Cardiac muscle cell (in vitro differentiated cells and primary cell): ENCODE data around the gene FLOT2. TPM values are rescaled to one million over a fixed set of nuclear protein-coding genes. Genes with fewer than 3 reads are reported as not detected.
"Not testable (repeated sequence)": the region's sequence is repeated elsewhere in the genome, so short reads cannot be mapped to it uniquely, and the experiment has no call there.

Experiments used
- DNase-seq, 2 donors: peaks; one replicate each; pipeline versions ENCODE4 v3.0.0 to v3.0.0-alpha.2; 2010 to 2017; ENCODE audit warnings: low read depth in 1 of 2, low spot score in 1 of 2
- H3K27ac ChIP-seq: fragments of 200-600 bp; sonication (generic); 2 replicates; pipeline ENCODE4 v1.5.1; 2016
- H3K27me3 ChIP-seq: fragments of 200-600 bp; sonication (generic); 2 replicates; pipeline ENCODE4 v1.6.0; 2016; ENCODE audit warnings: control low read depth
- H3K36me3 ChIP-seq: fragments of 200-600 bp; sonication (generic); 2 replicates; pipeline ENCODE4 v1.5.1; 2016; ENCODE audit warnings: control low read depth
- H3K4me1 ChIP-seq: fragments of 200-600 bp; sonication (generic); 2 replicates; pipeline ENCODE4 v1.8.1; 2017; ENCODE audit warnings: low read depth, mild to moderate bottlenecking, mixed run types
- H3K4me3 ChIP-seq: fragments of 200-600 bp; sonication (generic); 2 replicates; pipeline ENCODE4 v1.5.1; 2016; ENCODE audit warnings: mild to moderate bottlenecking
- H3K9me3 ChIP-seq: fragments of 200-600 bp; sonication (generic); 2 replicates; pipeline ENCODE4 v1.5.1; 2017; ENCODE audit warnings: low read depth, mild to moderate bottlenecking, control low read depth
- CTCF ChIP-seq: IDR thresholded peaks from 2 replicates; pipeline ENCODE4 v1.5.1; 2012; ENCODE audit warnings: low read depth, mild to moderate bottlenecking, low read length
- polyA plus RNA-seq: library from polyadenylated mRNA; unstranded; fragments of >200 nt; fragmentation: Nextera tagmentation; extraction: Ambion mirVana; gene quantifications from 2 replicates; pipeline ENCODE4 v1.2.1, GENCODE V29; 2016
- total RNA-seq: library from RNA; depleted of rRNA; stranded (reverse); fragments of >200 nt; gene quantifications from 2 replicates; pipeline ENCODE4 v1.2.3, GENCODE V29; 2016

The FLOT2 gene
- total and polyA plus RNA-seq, 2 experiments from 2014 or later, result 102 to 145 TPM

- H3K9me3 ChIP-seq, result no peaks in the 10 kb centered on the region
- peaks cover 12% of the 10 kb centered on the region for H3K4me1 ChIP-seq
- DNase-seq, result no peak
- peak overlapping the region; percentile 80 for H3K4me3 ChIP-seq
- peak overlapping the region; percentile 74 for H3K27ac ChIP-seq
- no peaks in the 10 kb centered on the region for H3K27me3 ChIP-seq
- TF ChIP-seq CTCF, result no peak
- no peaks in the 10 kb centered on the region for H3K36me3 ChIP-seq
Observed at GRCh38 chr17:28897769-28898526, 415 bp upstream of the FLOT2 start.

GRCh38 chr17:28896491-28896883, 1.0 kb downstream of the FLOT2 start:
- peak overlapping the region; percentile 74 for H3K27ac ChIP-seq

GRCh38 chr17:28895794-28896447, 1.6 kb downstream of the FLOT2 start:
- Histone ChIP-seq H3K27me3 (no peaks in the 10 kb centered on the region), H3K27ac (peak overlapping the region; percentile 74), H3K36me3 (no peaks in the 10 kb centered on the region), H3K4me1 (peaks cover 12% of the 10 kb centered on the region), H3K9me3 (no peaks in the 10 kb centered on the region), H3K4me3 (peak overlapping the region; percentile 80)
- DNase-seq, result no peak
- no peak for TF ChIP-seq CTCF

More at GRCh38 chr17:28896491-28896883, 1.0 kb downstream of the FLOT2 start:
- Histone ChIP-seq H3K36me3 (no peaks in the 10 kb centered on the region), H3K4me1 (peaks cover 12% of the 10 kb centered on the region), H3K4me3 (peak overlapping the region; percentile 80), H3K9me3 (no peaks in the 10 kb centered on the region), H3K27me3 (no peaks in the 10 kb centered on the region)
- DNase-seq, result no peak
- no peak for TF ChIP-seq CTCF

GRCh38 chr17:28893248-28894183, 4.0 kb downstream of the FLOT2 start:
- not testable (repeated sequence) for H3K27ac ChIP-seq, H3K4me3 ChIP-seq, H3K36me3 ChIP-seq, H3K9me3 ChIP-seq, H3K27me3 ChIP-seq
- DNase-seq, result peak in 1 of 2 donors; percentile 58
- peaks cover 12% of the 10 kb centered on the region for H3K4me1 ChIP-seq

- Histone ChIP-seq H3K36me3 (no peaks in the 10 kb centered on the region), H3K9me3 (no peaks in the 10 kb centered on the region), H3K27me3 (no peaks in the 10 kb centered on the region), H3K4me3 (no peak overlapping the region), H3K27ac (no peak overlapping the region), H3K4me1 (peaks cover 16% of the 10 kb centered on the region)
- no peak for DNase-seq
- TF ChIP-seq CTCF, result no peak
Observed at GRCh38 chr17:28892024-28892423, 5.5 kb downstream of the FLOT2 start.
